EL (cell line): Measurements from ENCODE around the gene MCC.

Experiments
- DNase-seq: peaks from one replicate; pipeline ENCODE4 v3.0.0-alpha.2; 2016

Gene MCC

GRCh38 chr5:113218200-113218599 is 270.1 kb downstream of the MCC start:
- DNase-seq, result no peak

- DNase-seq, result no peak
Measured at GRCh38 chr5:113217619-113218184, 270.6 kb downstream of the MCC start.

GRCh38 chr5:113216545-113216944 is 271.7 kb downstream of the MCC start:
- no peak for DNase-seq

GRCh38 chr5:113215401-113216060 is 272.7 kb downstream of the MCC start:
- peak; percentile 53 for DNase-seq

GRCh38 chr5:113214606-113215323 is 273.5 kb downstream of the MCC start:
- no peak for DNase-seq

GRCh38 chr5:113213551-113214425 is 274.5 kb downstream of the MCC start:
- DNase-seq, result no peak

- DNase-seq, result peak; percentile 37
Measured at GRCh38 chr5:113212244-113212920, 275.9 kb downstream of the MCC start.

GRCh38 chr5:113209498-113209897 is 278.8 kb downstream of the MCC start:
- DNase-seq, result no peak

GRCh38 chr5:113205807-113206206 is 282.4 kb downstream of the MCC start:
- DNase-seq, result no peak

- DNase-seq, result no peak
Measured at GRCh38 chr5:113205323-113205722, 282.9 kb downstream of the MCC start.

GRCh38 chr5:113204525-113205161 is 283.6 kb downstream of the MCC start:
- DNase-seq, result peak; percentile 16

GRCh38 chr5:113203916-113204315 is 284.3 kb downstream of the MCC start:
- no peak for DNase-seq

GRCh38 chr5:113202746-113203716 is 285.2 kb downstream of the MCC start:
- no peak for DNase-seq

- DNase-seq, result no peak
Measured at GRCh38 chr5:113202287-113202686, 286.0 kb downstream of the MCC start.

GRCh38 chr5:113201715-113202114 is 286.5 kb downstream of the MCC start:
- DNase-seq, result no peak

GRCh38 chr5:113199122-113199905 is 288.9 kb downstream of the MCC start:
- DNase-seq, result peak; percentile 24

- DNase-seq, result no peak
Measured at GRCh38 chr5:113197456-113198200, 290.6 kb downstream of the MCC start.

GRCh38 chr5:113195771-113196170 is 292.5 kb downstream of the MCC start:
- no peak for DNase-seq

- no peak for DNase-seq
Measured at GRCh38 chr5:113195251-113195650, 293.0 kb downstream of the MCC start.
